Spleen (tissue), 11 donors: ENCODE measurements around the gene DENND1A. TPM values are rescaled to one million over a fixed set of nuclear protein-coding genes. Genes with fewer than 3 reads are reported as not detected.

Experiments
- DNase-seq: peaks from one replicate; pipeline ENCODE4 v3.0.0-alpha.2; 2020
- H3K27ac ChIP-seq, 8 donors: fragments of 200-600 bp; sonication (generic) in 7 of 8; 1 replicate in 4 of 8; 2 replicates in 4 of 8; pipeline versions ENCODE4 v1.5.0 to v1.8.0; 2016 to 2021; ENCODE audit warnings: inconsistent platforms in 4 of 8, mild to moderate bottlenecking in 4 of 8, moderate library complexity in 1 of 8
- H3K27me3 ChIP-seq, 7 donors: fragments of 200-600 bp; sonication (generic) in 6 of 7; replicated peaks in 1 of 7; 1 replicate in 4 of 7; 2 replicates in 3 of 7; pipeline versions ENCODE4 v1.5.0 to v1.8.0; 2016 to 2021; ENCODE audit warnings: inconsistent platforms in 3 of 7, mild to moderate bottlenecking in 1 of 7
- H3K36me3 ChIP-seq, 6 donors: fragments of 200-600 bp; sonication (generic) in 5 of 6; 1 replicate in 4 of 6; 2 replicates in 2 of 6; pipeline versions ENCODE4 v1.5.0 to v1.8.0; 2016 to 2021; ENCODE audit warnings: inconsistent platforms in 2 of 6
- H3K4me1 ChIP-seq, 6 donors: fragments of 200-600 bp; sonication (generic) in 5 of 6; 1 replicate in 3 of 6; 2 replicates in 3 of 6; pipeline versions ENCODE4 v1.5.0 to v1.8.0; 2016 to 2021; ENCODE audit warnings: inconsistent platforms in 3 of 6
- H3K4me3 ChIP-seq, 8 donors: fragments of 200-600 bp; sonication (generic) in 7 of 8; 1 replicate in 4 of 8; 2 replicates in 4 of 8; pipeline versions ENCODE4 v1.5.0 to v1.8.0; 2016 to 2021; ENCODE audit warnings: inconsistent platforms in 4 of 8, mild to moderate bottlenecking in 4 of 8, moderate library complexity in 2 of 8
- H3K9me3 ChIP-seq, 8 donors: fragments of 200-600 bp; sonication (generic) in 7 of 8; 1 replicate in 4 of 8; 2 replicates in 4 of 8; pipeline versions ENCODE4 v1.5.0 to v1.8.0; 2016 to 2021; ENCODE audit warnings: inconsistent platforms in 4 of 8
- POLR2A ChIP-seq, 3 donors: fragments of 450-650 bp; IDR thresholded peaks; one replicate each; pipeline ENCODE4 v1.5.1; 2017; ENCODE audit warnings: antibody characterized with exemption in 3 of 3, mild to moderate bottlenecking in 1 of 3
- POLR2AphosphoS5 ChIP-seq, 3 donors: sonication (generic); formaldehyde crosslinking; IDR thresholded peaks; one replicate each; pipeline ENCODE4 v1.5.1; 2017; ENCODE audit warnings: antibody characterized with exemption in 3 of 3
- WGBS, 5 donors: extraction: QIAGEN DNeasy Blood & Tissue Kit in 3 of 5; methylation state at CpG; one replicate each; pipeline versions ENCODE4 v1.1.5 to v1.1.7; 2013 to 2018; 5-methylcytosine and 5-hydroxymethylcytosine counted together
- intact Hi-C: fragments of 100-400 bp; cut with DNase I; formaldehyde crosslinking; loops from one replicate; pipeline ENCODE4 v1.15.0; 2023; ENCODE audit warnings: low total_unique reads
- polyA plus RNA-seq, 3 donors: library from polyadenylated mRNA; stranded (reverse); fragments of 200-250 nt; gene quantifications; one replicate each; pipeline ENCODE4 v1.2.1, GENCODE V29; 2013
- total RNA-seq, 7 donors: library from RNA; depleted of rRNA in 3 of 7; stranded (reverse); fragments of >200 nt in 3 of 7; fragmentation: NEBNext Ultra II Directional in 4 of 7; extraction: Animal tissue kit (Norgen Biotek cat#: 25700) in 4 of 7; gene quantifications; one replicate each; pipeline versions ENCODE4 v1.1.0 to v1.2.1, GENCODE V29; 2016 to 2021
- TF ChIP-seq, protein P1 (sequence below), 11 experiments: fragments of 200-600 bp in 7 of 11; fragments of 450-650 bp in 4 of 11; sonication (generic) in 4 of 11; IDR thresholded peaks in 8 of 11; conservative IDR thresholded peaks in 3 of 11; 1 replicate in 7 of 11; 2 replicates in 4 of 11; pipeline versions ENCODE4 v1.4.0 to v1.8.0; 2016 to 2021; ENCODE audit warnings: antibody characterized with exemption in 11 of 11, inconsistent platforms in 4 of 11, mild to moderate bottlenecking in 1 of 11
- donor health status: healthy with polysubstance abuse.
- donor health status: DM: no; HTN: no; CAD: no; lungs with moderate emphysema.
- donor health status: DM: no; HTN: no; CAD: no.
- donor health status: Bipolar disorder and iron deficiency.
- donor health status: healthy.
- donor health status: DM: no; HTN: no; CAD: no.
- donor health status: DM: yes; HTN: yes; CAD: no.

DENND1A gene
- total and polyA plus RNA-seq, 10 donors, result 5.4 to 59.3 (median 48.8) TPM

DNA sequence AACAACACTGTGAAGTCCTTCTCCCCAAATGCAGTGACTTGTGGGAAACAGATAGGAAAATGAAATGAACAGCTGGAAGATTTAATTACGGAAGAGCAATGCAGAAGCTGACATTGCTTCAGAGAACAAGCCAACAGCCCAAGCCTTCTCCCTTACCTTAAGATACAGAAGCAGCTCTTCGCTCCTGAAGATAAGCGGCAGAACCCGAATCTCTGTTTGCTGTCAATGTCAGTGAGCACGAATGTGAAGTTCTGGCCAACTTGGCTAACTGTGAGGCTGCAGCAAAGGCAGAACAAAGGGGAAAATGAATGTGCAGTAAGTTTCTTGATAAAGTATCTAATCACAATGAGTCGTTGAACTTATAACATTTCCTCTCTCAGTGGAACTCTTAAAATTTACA lies 172.4 kb downstream of the DENND1A start:
- Histone ChIP-seq H3K9me3 (no peaks in the 10 kb centered on the region), H3K27ac (peak overlapping the region in 1 of 8 donors; percentile 10), H3K4me1 (peaks cover 3 to 58% (median 31%) of the 10 kb centered on the region in 6 donors), H3K27me3 (no peaks in the 10 kb centered on the region), H3K36me3 (peaks cover 0 to 27% (median 5%) of the 10 kb centered on the region in 6 donors), H3K4me3 (no peak overlapping the region)
- no peak for DNase-seq
- WGBS, 5 donors, result 74 to 81% (median 77%) methylated on average over 6 of the region's 6 CpGs
- TF ChIP-seq, protein P1, sequence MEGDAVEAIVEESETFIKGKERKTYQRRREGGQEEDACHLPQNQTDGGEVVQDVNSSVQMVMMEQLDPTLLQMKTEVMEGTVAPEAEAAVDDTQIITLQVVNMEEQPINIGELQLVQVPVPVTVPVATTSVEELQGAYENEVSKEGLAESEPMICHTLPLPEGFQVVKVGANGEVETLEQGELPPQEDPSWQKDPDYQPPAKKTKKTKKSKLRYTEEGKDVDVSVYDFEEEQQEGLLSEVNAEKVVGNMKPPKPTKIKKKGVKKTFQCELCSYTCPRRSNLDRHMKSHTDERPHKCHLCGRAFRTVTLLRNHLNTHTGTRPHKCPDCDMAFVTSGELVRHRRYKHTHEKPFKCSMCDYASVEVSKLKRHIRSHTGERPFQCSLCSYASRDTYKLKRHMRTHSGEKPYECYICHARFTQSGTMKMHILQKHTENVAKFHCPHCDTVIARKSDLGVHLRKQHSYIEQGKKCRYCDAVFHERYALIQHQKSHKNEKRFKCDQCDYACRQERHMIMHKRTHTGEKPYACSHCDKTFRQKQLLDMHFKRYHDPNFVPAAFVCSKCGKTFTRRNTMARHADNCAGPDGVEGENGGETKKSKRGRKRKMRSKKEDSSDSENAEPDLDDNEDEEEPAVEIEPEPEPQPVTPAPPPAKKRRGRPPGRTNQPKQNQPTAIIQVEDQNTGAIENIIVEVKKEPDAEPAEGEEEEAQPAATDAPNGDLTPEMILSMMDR (IDR thresholded peaks at IDR 0.05 in 8 of 11, conservative IDR thresholded peaks at IDR 0.05 in 3 of 11), result no peak
- TF ChIP-seq POLR2AphosphoS5 (IDR thresholded peaks at IDR 0.05) (no peak), POLR2A (IDR thresholded peaks at IDR 0.05) (no peak)
- intact Hi-C loops, result no loop called here

DNA sequence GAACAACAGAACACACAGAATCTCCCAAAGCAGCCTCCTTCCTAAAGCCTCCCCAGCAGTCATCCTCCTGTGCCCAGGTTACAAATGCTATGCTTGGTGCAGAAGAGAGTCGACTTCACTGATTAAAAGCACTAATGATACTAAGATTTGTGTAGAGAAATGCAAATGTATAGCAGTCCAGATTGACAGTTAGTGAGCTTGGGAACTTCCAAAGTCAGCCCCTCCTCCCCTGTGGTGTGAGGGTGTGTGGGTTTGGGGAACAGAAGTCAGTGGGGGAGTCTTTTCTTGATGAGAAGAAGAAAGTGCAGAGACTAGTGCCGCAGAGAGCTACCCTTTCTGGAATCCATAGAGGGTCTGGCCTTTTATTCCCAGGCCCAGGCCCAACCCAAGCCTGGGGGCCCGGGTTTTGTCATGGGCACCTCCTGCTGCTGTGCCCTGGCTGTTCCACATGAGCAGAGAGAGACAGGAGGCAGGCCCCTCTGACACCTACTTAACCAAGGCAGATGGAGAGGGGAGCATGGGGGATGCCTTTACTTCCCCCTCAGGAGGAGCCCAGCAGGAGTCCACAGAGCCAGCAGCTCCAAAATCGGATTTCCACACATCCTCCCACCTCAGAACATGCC lies 173.3 kb downstream of the DENND1A start:
- Histone ChIP-seq H3K27me3 (no peaks in the 10 kb centered on the region), H3K9me3 (no peaks in the 10 kb centered on the region), H3K4me1 (peaks cover 3 to 50% (median 24%) of the 10 kb centered on the region in 6 donors), H3K36me3 (peaks cover 0 to 27% (median 5%) of the 10 kb centered on the region in 6 donors), H3K27ac (no peak overlapping the region), H3K4me3 (no peak overlapping the region)
- no peak for TF ChIP-seq POLR2A (IDR thresholded peaks at IDR 0.05)
- TF ChIP-seq POLR2AphosphoS5 (IDR thresholded peaks at IDR 0.05), result no peak
- TF ChIP-seq, protein P1 (IDR thresholded peaks at IDR 0.05 in 8 of 11, conservative IDR thresholded peaks at IDR 0.05 in 3 of 11), result no peak
- intact Hi-C loops, result no loop called here
- WGBS, 5 donors, result 73 to 80% (median 77%) methylated on average over 4 of the region's 4 CpGs
- no peak for DNase-seq

DNA sequence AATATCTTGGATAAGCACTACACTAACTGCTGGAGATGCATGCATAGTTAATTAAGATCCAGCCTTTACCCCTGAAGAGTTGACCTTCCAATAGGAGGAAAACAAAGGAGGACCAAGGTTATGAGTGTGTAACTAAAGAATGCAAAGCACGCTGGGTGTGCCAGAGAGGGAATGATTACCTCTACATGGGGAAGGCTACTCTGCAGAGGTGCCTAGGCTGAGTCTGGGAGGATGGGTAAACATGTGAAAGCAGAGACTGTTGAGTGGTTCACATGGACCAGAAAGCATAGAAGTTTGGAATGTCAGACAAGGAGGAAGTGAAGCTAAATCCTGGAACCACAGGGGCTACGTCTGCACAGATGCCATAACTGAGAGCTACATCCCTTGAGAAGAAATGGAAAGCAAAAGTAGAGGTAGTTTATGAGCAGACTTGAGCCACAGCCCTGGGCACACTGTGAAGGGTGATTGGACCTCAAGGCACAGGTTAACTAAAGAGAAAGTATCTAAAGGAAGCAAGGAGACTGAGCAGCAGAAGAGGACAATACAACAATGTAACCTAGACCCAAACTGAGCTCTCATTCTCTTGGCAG lies 176.2 kb downstream of the DENND1A start:
- DNase-seq, result no peak
- H3K4me3 ChIP-seq, result no peak overlapping the region
- 64 to 73% (median 70%) methylated on average over 2 of the region's 2 CpGs for WGBS, 5 donors
- H3K4me1 ChIP-seq, result peaks cover 6 to 64% (median 35%) of the 10 kb centered on the region in 6 donors
- H3K9me3 ChIP-seq, result no peaks in the 10 kb centered on the region
- intact Hi-C loops, result no loop called here
- TF ChIP-seq, protein P1 (IDR thresholded peaks at IDR 0.05 in 8 of 11, conservative IDR thresholded peaks at IDR 0.05 in 3 of 11), result no peak
- TF ChIP-seq POLR2AphosphoS5 (IDR thresholded peaks at IDR 0.05) (no peak), POLR2A (IDR thresholded peaks at IDR 0.05) (no peak)
- peaks cover 0 to 27% (median 5%) of the 10 kb centered on the region in 6 donors for H3K36me3 ChIP-seq
- peak overlapping the region in 2 of 8 donors; percentile 16 for H3K27ac ChIP-seq
- H3K27me3 ChIP-seq, result no peaks in the 10 kb centered on the region

DNA sequence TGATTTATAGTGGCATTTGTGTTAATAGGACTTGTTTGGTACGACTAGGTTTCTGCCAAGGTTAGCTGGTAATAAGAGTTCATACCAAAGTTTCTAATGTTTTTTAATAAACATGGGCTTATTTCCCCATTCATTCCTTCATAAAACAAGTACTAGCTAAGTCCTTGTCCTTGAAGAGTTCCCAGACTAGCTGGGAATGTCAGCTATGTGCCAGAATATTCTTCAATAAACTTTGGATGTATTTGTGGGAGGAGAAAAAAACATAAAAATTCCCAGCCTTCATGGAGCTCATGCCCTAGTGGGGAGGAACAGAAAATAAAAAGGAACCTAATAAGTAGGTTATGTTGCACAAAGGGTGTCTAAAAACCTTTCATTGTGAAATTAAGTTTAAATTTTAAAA lies 176.9 kb downstream of the DENND1A start:
- intact Hi-C loops, result no loop called here
- TF ChIP-seq POLR2AphosphoS5 (IDR thresholded peaks at IDR 0.05), result no peak
- TF ChIP-seq, protein P1 (IDR thresholded peaks at IDR 0.05 in 8 of 11, conservative IDR thresholded peaks at IDR 0.05 in 3 of 11), result no peak
- no peak for TF ChIP-seq POLR2A (IDR thresholded peaks at IDR 0.05)
- WGBS, 5 donors, result 19 to 41% (median 38%) methylated on average over 1 of the region's 1 CpG
- Histone ChIP-seq H3K27ac (peak overlapping the region in 1 of 8 donors; percentile 14), H3K4me1 (peaks cover 6 to 62% (median 35%) of the 10 kb centered on the region in 6 donors), H3K36me3 (peaks cover 0 to 27% (median 5%) of the 10 kb centered on the region in 6 donors), H3K4me3 (no peak overlapping the region), H3K9me3 (no peaks in the 10 kb centered on the region), H3K27me3 (no peaks in the 10 kb centered on the region)
- no peak for DNase-seq
